IMR-90 (cell line): ENCODE results near the gene MCM8. TPM values are rescaled to one million over a fixed set of nuclear protein-coding genes. Genes with fewer than 3 reads are reported as not detected.

Experiments used
- ATAC-seq: fragments of 200-7000 bp; cut with Tn5 transposase; 2 replicates; pipeline ENCODE4 v1.9.1; 2020; ENCODE audit warnings: low read depth, mild to moderate bottlenecking, moderate library complexity
- BruUV-seq: library from RNA; stranded (reverse); fragments of 400-500 nt; replicated peaks from 2 replicates; lab custom pipeline; 2021; lab: Mats Ljungman, UMichigan
- CTCF ChIA-PET: fragments of 300-600 bp; formaldehyde crosslinking; extraction: SDS; loops from one replicate; lab custom pipeline; 2021; ENCODE audit warnings: antibody characterized with exemption; lab: Yijun Ruan, JAX
- POLR2A ChIA-PET: fragments of 300-600 bp; sonication (Branson Sonifier 250); formaldehyde crosslinking; loops from one replicate; lab custom pipeline; 2022; ENCODE audit warnings: antibody characterized with exemption; ENCODE audit not compliant: unreplicated experiment; lab: Charles Lee
- DNase-seq: peaks from one replicate; pipeline ENCODE4 v3.0.0; 2013
- H2AFZ ChIP-seq: replicated peaks from 2 replicates; pipeline ENCODE3; 2013; ENCODE audit warnings: low read length, mild to moderate bottlenecking; ENCODE audit not compliant: poor library complexity
- H2AK5ac ChIP-seq: 2 replicates; pipeline ENCODE4 v1.6.1; 2013; ENCODE audit warnings: low read depth, low read length, inconsistent platforms
- H2AK9ac ChIP-seq: replicated peaks from 2 replicates; pipeline ENCODE3; 2013; ENCODE audit warnings: mild to moderate bottlenecking, low read depth, low read length, moderate library complexity; ENCODE audit not compliant: poor library complexity
- H2BK120ac ChIP-seq: 2 replicates; pipeline ENCODE4 v1.6.1; 2013; ENCODE audit warnings: low read depth, low read length, inconsistent platforms
- H2BK15ac ChIP-seq: 3 replicates; pipeline ENCODE4 v1.6.1; 2013; ENCODE audit warnings: low read depth, low read length, inconsistent platforms
- H2BK20ac ChIP-seq: 2 replicates; pipeline ENCODE4 v1.6.1; 2013; ENCODE audit warnings: low read depth, mild to moderate bottlenecking, inconsistent platforms, low read length, moderate library complexity
- H2BK5ac ChIP-seq: 2 replicates; pipeline ENCODE4 v1.6.1; 2013; ENCODE audit warnings: mild to moderate bottlenecking, low read depth, low read length, inconsistent platforms; ENCODE audit not compliant: poor library complexity, severe bottlenecking
- H3K14ac ChIP-seq: replicated peaks from 2 replicates; pipeline ENCODE4 v1.6.1; 2013; ENCODE audit warnings: low read depth, low read length, inconsistent platforms
- H3K18ac ChIP-seq: 2 replicates; pipeline ENCODE4 v1.6.1; 2013; ENCODE audit warnings: low read depth, low read length, control low read depth
- H3K23ac ChIP-seq: 2 replicates; pipeline ENCODE4 v1.6.1; 2013; ENCODE audit warnings: low read depth, low read length, inconsistent platforms
- H3K27ac ChIP-seq: 2 replicates; pipeline ENCODE4 v1.5.1; 2013; ENCODE audit warnings: mild to moderate bottlenecking, control low read depth, low read length; ENCODE audit not compliant: insufficient read depth
- H3K27me3 ChIP-seq: 2 replicates; pipeline ENCODE4 v1.6.1; 2013; ENCODE audit warnings: low read length; ENCODE audit not compliant: control insufficient read depth, insufficient read depth
- H3K36me3 ChIP-seq: 2 replicates; pipeline ENCODE4 v1.6.1; 2013; ENCODE audit warnings: low read length, mixed read lengths; ENCODE audit not compliant: control insufficient read depth, insufficient read depth
- H3K4ac ChIP-seq: 2 replicates; pipeline ENCODE4 v1.6.1; 2013; ENCODE audit warnings: low read depth, low read length, inconsistent platforms
- H3K4me1 ChIP-seq: 2 replicates; pipeline ENCODE4 v1.6.1; 2013; ENCODE audit warnings: low read length, mixed read lengths; ENCODE audit not compliant: control insufficient read depth, insufficient read depth
- H3K4me2 ChIP-seq: 2 replicates; pipeline ENCODE4 v1.6.1; 2013; ENCODE audit warnings: low read depth, mild to moderate bottlenecking, control low read depth, low read length, moderate library complexity
- H3K4me3 ChIP-seq: 2 replicates; pipeline ENCODE4 v1.5.1; 2013; ENCODE audit warnings: low read depth, mild to moderate bottlenecking, control low read depth, low read length, moderate library complexity; ENCODE audit not compliant: insufficient read depth
- H3K56ac ChIP-seq: 2 replicates; pipeline ENCODE4 v1.6.1; 2013; ENCODE audit warnings: low read length, inconsistent platforms; ENCODE audit not compliant: insufficient read depth; ENCODE audit errors: extremely low read depth
- H3K79me1 ChIP-seq, 2 experiments: 2 replicates each; pipeline ENCODE4 v1.6.1; 2013; ENCODE audit warnings: low read length in 2 of 2, inconsistent platforms in 1 of 2, low read depth in 1 of 2
- H3K9ac ChIP-seq: 2 replicates; pipeline ENCODE4 v1.6.1; 2013; ENCODE audit warnings: low read depth, low read length, control low read depth
- H3K9me1 ChIP-seq: 2 replicates; pipeline ENCODE4 v1.6.1; 2013; ENCODE audit warnings: low read length, inconsistent platforms; ENCODE audit not compliant: insufficient read depth
- H3K9me3 ChIP-seq: 2 replicates; pipeline ENCODE4 v1.6.1; 2013; ENCODE audit warnings: low read length; ENCODE audit not compliant: control insufficient read depth, insufficient read depth
- H4K20me1 ChIP-seq: 2 replicates; pipeline ENCODE4 v1.6.1; 2013; ENCODE audit warnings: low read length, inconsistent platforms; ENCODE audit not compliant: insufficient read depth
- H4K5ac ChIP-seq: 2 replicates; pipeline ENCODE4 v1.6.1; 2013; ENCODE audit warnings: mild to moderate bottlenecking, low read depth, low read length, control low read depth
- H4K8ac ChIP-seq, 2 experiments: 2 replicates each; pipeline ENCODE4 v1.6.1; 2013; ENCODE audit warnings: low read depth in 2 of 2, low read length in 2 of 2, control low read depth in 1 of 2, inconsistent platforms in 1 of 2
- H4K91ac ChIP-seq: 2 replicates; pipeline ENCODE4 v1.6.1; 2013; ENCODE audit warnings: low read depth, low read length, inconsistent platforms; ENCODE audit not compliant: insufficient read depth
- CEBPB ChIP-seq: IDR thresholded peaks from 2 replicates; pipeline ENCODE4 v1.6.1; 2012; ENCODE audit warnings: low read depth, low read length, improper control_type of control experiment
- MAZ ChIP-seq: IDR thresholded peaks from 2 replicates; pipeline ENCODE4 v1.6.1; 2012; ENCODE audit warnings: low read depth, mild to moderate bottlenecking, low read length, improper control_type of control experiment, moderate library complexity, borderline replicate concordance
- WGBS, 2 experiments: methylation state at CpG; one replicate each; pipeline versions ENCODE4 v1.1.5 to v1.1.7; 2013; ENCODE audit warnings: missing lambda C conversion rate in 2 of 2; ENCODE audit not compliant: insufficient read length in 1 of 2; ENCODE audit errors: extremely low coverage in 2 of 2; 5-methylcytosine and 5-hydroxymethylcytosine counted together
- dilution Hi-C: fragments of 300-500 bp; cut with HindIII; formaldehyde crosslinking; loops from one replicate; pipeline ENCODE4 v1.14.3; 2018; ENCODE audit warnings: low sequenced_read_pairs; ENCODE audit not compliant: unreplicated experiment
- in situ Hi-C: fragments of 300-500 bp; cut with MboI; formaldehyde crosslinking; loops from 3 replicates; pipeline ENCODE4 v1.14.3; 2019; ENCODE audit warnings: low sequenced_read_pairs, inconsistent platforms, mixed read lengths
- intact Hi-C: fragments of 100-400 bp; cut with micrococcal nuclease; formaldehyde crosslinking; loops from 2 replicates; pipeline ENCODE4 v1.10.0; 2022
- polyA plus RNA-seq, 3 experiments: library from polyadenylated mRNA; depleted of rRNA; stranded (reverse); fragments of >200 nt; gene quantifications; 2 replicates each; pipeline ENCODE4 v1.2.3, GENCODE V29; 2012; ENCODE audit warnings: low replicate concordance in 1 of 3
- total RNA-seq: library from RNA; depleted of rRNA; stranded (reverse); fragments of >200 nt; gene quantifications from 2 replicates; pipeline ENCODE4 v1.2.3, GENCODE V29; 2012
- TF ChIP-seq, protein P1 (sequence below): fragments of 150-350 bp; IDR thresholded peaks from 2 replicates; pipeline ENCODE4 v1.6.1; 2017; ENCODE audit warnings: mild to moderate bottlenecking, antibody characterized with exemption, low read length, low read depth

Gene MCM8
- total and polyA plus RNA-seq, 2 of the 4 experiments (the other 2 are of a cell fraction): 4.2 to 11.5 TPM

DNA sequence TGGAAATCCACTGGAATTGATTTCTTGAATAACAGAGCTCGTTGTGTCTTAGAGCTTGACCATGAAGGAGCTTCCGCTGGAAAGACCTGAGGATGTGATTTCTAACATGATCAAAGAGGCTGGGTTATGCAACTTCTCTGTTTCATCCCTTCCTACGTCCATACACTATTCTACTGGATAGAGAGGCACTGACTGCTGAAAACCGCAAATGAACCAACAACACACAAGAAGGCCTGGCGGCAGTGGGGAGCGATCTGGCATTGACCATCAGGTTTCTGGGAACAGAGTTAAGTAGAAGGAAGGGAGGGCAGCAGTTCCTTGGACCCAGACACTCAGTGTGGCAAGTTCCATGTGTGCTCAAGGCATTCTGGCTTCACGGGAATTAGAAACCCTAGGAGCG, 90.1 kb downstream of the MCM8 start:
- Histone ChIP-seq H4K8ac (no peak overlapping the region), H3K18ac (no peak overlapping the region), H3K4ac (no peak overlapping the region), H3K27me3 (no peaks in the 10 kb centered on the region), H3K9ac (no peak overlapping the region), H2AK5ac (no peak overlapping the region), H3K4me2 (no peak overlapping the region), H4K91ac (no peak overlapping the region), H3K9me1 (peaks cover 3% of the 10 kb centered on the region; the same call in 1 of the 2 replicates), H3K56ac (no peak overlapping the region), H2BK20ac (no peak overlapping the region), H2BK15ac (no peak overlapping the region), H2BK120ac (no peak overlapping the region), H2AFZ (no peak overlapping the region), H2BK5ac (no peak overlapping the region), H3K23ac (no peak overlapping the region), H3K4me3 (no peak overlapping the region), H4K20me1 (no peaks in the 10 kb centered on the region), H3K9me3 (no peaks in the 10 kb centered on the region), H3K4me1 (no peaks in the 10 kb centered on the region), H3K14ac (no peak overlapping the region), H3K27ac (no peak overlapping the region), H2AK9ac (no peak overlapping the region), H3K79me1 (peaks cover 0 to 3% of the 10 kb centered on the region in 2 experiments; a peak in 1 of 4 replicates), H4K5ac (no peak overlapping the region), H3K36me3 (peaks cover 38% of the 10 kb centered on the region)
- DNase-seq (no peak), ATAC-seq (no peak)
- WGBS, 2 experiments: 100% methylated on average over 2 of the region's 8 CpGs; no CpG with 5 or more reads in 1 of the 2 experiments
- intact Hi-C loops: no loop called here
- dilution Hi-C loops: no loop called here
- in situ Hi-C loops: no loop called here
- no TSS peak for BruUV-seq
- POLR2A ChIA-PET: no interaction called here
- CTCF ChIA-PET: interaction anchor here (0.6 kb wide), 1 partner anchor 429 kb away, joined by 3 read pairs; no protein-coding TSS in a partner anchor
- TF ChIP-seq CEBPB: no peak
- no peak for TF ChIP-seq MAZ
- TF ChIP-seq, protein P1, sequence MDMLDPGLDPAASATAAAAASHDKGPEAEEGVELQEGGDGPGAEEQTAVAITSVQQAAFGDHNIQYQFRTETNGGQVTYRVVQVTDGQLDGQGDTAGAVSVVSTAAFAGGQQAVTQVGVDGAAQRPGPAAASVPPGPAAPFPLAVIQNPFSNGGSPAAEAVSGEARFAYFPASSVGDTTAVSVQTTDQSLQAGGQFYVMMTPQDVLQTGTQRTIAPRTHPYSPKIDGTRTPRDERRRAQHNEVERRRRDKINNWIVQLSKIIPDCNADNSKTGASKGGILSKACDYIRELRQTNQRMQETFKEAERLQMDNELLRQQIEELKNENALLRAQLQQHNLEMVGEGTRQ: no peak
